HG02852 (cell line): ENCODE data around the gene IL1R2.

ENCODE experiments used
- ATAC-seq: cut with Tn5 transposase; IDR thresholded peaks from one replicate; pipeline ENCODE4 v1.9.1; 2021; ENCODE audit warnings: mild to moderate bottlenecking, moderate library complexity; ENCODE audit not compliant: unreplicated experiment

IL1R2 gene

DNA sequence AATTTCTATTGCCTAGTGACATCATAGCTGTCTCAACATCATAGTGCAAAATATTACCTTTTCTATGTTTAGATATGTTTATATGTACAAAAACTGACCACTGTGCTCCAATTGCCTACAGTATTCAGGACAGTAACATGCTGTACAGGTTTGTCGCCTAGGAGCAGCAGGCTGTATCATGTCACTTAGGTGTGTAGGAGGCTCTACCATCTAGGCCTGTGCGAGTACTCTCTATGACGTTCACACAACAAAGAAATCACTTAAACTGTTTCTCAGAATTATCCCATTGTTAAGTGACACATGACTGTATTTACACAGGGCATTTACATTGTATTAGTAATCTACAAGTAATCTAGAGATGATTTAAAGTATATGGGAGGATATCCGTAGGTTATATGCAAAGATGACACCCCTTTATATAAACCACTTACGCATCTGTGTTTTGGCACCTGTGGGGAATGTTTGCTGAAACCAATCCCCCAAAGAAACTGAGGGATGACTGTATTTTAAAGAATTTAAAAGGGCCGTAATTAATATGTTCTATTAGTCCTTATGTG lies 24.7 kb downstream of the IL1R2 start:
- no peak for ATAC-seq

DNA sequence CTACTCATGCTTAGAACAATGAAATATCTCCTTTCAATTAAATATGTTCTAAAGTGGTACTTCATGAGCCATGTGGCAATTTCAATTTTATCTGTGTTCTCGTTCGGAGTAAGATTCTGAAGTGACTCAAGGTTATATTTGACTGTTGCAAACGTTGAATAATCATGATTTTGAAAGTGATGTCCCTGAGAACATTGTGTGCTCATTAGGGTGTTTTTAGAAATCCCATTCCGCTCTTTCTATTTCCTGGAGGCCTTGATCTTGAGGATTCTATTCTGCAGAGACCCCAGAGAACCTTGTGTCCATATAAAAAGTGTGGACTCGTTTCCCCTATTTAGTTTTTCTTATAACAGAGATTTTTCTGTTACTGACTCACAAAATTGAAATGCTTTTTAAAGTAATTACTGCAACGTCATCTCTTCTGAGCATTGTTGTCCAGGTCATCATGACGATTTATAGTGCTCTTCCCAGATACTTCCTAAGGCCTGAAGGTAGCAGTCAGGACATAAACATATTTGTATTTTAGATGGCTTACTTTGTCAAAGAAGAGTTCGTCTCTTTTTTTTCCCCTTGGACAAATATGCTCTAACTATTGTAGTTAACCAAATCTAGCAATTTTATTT lies 27.2 kb downstream of the IL1R2 start:
- no peak for ATAC-seq

DNA sequence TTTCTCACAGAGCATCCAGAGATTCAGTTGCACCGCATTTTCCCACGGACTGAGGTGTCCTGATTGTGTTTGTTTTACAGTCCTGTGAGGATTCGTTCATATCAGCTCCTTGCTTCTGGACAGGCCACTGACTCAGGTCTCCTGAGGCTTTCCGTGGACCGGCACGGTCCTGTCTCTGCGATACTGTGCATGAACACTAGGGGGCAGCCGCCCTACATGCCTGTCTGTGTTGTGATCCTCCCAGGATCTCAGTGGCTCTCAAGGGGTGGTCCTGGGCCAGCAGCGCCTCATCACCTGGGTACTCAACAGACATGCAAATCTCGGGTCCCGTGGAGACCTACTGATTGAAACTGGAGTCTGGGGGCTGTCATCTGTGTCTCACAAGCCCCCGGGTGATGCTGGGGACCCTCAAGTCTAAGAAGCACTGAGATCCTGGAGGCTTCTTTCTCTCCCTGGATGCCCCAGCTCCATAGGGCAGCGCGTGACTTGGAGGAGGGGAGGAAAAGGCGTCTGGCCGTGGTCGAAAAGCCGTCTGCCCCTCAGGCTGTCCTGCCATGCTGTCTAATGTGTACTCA lies 28.9 kb downstream of the IL1R2 start:
- peak; percentile 74 for ATAC-seq

DNA sequence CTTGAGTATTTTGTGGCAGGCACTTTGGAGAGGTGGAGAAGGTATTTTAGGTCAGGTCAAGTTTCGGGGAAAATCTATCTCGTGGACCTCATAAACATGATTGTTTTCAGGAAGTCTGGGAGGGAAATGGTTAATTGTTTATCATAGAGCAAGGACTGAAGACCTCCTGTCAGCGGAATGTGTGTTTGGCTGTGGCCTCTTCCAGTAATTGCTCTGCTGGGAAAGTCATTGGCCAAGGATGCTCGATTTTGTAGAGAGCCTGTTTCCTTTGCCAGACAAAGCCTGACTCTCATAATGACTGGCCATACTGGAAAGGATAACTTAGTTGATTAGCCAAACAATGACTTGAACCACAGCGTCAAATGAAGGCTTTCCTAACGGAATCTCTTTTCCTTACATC lies 30.0 kb downstream of the IL1R2 start:
- no peak for ATAC-seq

DNA sequence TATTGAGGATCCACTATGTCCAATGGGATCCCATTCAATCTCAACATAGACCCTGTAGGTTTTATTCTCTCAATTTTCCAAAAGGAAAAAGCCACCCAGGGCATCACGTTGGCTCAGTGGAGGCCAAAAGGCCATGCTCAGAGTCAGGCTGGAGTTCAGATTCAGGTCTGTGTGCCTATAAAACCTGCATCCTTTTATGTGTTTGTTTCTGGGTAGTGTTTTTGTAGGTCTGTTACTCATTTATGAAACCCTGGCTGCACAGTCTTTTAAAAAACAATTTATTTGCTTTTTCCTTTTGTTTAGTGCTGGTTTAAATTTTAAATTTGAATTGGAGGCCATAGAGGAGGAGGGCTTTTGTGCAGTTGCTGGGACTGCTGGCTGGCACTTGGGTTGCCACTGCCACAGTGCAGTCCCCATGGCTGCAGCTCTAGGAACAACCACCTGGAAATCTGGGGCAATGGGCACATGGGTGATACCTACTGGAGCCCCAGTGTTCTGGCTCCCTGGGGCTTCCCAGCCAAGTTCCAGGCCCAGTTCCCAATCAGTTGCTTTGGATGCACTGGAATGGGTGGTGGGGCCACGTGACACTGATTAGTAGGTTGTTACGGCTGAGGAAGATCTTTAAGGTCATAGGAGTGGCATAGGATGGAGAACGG lies 31.3 kb downstream of the IL1R2 start:
- no peak for ATAC-seq

DNA sequence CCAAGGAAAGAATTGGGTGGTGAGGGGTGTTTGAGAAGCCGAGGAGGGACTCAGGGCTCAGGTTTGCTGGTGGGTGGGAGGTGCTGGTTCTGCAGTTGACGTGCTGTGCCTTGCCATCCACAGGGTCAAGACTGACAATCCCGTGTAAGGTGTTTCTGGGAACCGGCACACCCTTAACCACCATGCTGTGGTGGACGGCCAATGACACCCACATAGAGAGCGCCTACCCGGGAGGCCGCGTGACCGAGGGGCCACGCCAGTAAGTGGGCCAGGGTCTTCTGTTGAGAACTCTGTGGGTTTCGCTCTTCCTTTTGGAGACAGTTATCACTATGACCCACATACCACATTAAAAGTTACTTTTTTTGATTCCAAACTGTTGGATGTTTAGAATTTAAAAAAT lies 32.6 kb downstream of the IL1R2 start:
- no peak for ATAC-seq

DNA sequence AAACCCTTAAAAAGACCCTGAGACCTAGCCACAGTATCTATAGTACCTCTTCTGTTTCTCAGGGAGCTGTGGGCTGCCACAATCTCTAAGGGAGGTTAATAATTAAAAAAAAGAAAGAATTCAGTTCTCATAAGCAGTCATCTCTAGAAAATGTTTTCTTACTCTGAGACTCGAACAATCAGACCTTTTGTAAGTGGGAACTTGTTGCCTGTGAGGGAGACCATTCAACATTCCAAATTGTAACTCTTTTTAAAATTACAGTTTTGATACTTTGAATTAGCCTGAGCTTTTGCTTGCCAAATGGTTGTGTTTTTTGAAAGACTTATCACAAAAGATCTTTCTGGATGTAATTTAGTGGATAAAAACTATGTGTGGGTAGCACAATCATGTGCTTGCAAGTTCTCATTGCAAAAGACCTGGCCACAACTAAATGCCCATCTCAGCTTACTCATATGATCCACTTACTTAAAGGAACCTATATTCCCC lies 33.3 kb downstream of the IL1R2 start:
- no peak for ATAC-seq

DNA sequence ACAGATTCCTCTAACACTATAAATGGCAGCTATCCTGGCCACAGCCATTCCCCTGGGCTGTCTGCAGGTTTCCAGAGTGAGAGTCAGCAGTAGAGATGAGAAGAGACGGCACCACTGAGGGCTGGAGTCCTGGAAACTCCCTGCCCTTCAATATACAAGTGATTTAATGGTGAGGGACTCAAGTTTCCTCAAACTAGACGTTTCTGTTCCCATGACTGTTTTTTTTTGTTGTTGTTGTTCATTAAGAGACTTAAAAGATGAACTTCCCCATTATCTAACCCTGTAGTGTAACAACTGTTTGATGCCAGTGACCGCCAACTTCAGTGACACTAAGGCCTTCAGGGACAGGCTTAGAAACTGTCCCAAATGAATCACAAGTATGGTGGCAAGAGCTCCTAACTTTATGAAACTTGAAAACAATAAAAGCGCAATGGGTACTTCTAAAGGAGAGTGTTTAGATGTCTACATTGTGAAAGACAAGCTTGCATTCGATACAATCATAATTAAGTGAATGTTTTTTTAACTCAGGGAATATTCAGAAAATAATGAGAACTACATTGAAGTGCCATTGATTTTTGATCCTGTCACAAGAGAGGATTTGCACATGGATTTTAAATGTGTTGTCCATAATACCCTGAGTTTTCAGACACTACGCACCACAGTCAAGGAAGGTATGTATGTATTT lies 34.0 kb downstream of the IL1R2 start:
- ATAC-seq = peak; percentile 49

DNA sequence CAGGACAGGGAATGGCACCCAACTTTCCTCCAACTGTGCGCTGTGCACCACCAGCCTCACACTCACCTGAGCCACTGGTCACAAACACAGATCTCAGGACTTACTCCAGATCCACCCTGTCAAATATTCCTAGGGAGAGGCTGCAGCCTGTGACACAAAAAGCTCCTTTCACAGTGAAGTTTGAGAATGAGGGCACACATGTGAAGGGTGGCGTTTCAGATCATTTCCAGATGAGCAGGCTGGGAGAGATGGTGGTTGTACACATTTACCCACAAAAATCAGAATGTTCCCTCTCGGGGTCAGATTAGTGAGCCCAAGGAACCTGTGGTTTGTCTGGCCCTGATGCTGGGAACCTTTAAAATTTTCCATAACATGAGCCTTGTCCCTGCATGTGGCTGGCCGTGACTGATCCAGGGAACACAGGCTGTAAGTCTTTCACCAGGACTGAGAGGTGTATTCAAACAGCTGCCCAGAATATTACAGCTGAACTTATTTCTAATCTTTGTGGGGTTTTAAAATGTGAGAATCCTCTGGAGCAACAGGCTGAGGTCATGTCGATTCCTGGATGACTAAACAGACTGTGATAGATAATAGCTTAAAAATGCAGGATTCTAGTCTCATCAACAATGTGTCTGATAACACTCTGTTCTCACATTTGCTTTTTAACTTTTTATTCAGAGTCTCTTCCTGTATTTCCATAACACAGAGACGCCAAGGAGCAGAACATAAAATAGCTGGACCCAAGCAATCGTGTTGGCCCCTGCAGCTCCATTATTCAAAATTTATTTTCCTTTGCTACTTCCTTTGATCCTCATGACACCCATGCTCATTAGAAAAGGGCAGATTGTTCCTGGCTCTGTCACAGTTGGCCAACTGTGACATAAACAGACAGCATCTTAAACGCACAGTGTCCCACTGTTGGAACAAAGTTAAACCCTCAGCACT lies 35.5 kb downstream of the IL1R2 start:
- ATAC-seq = no peak

DNA sequence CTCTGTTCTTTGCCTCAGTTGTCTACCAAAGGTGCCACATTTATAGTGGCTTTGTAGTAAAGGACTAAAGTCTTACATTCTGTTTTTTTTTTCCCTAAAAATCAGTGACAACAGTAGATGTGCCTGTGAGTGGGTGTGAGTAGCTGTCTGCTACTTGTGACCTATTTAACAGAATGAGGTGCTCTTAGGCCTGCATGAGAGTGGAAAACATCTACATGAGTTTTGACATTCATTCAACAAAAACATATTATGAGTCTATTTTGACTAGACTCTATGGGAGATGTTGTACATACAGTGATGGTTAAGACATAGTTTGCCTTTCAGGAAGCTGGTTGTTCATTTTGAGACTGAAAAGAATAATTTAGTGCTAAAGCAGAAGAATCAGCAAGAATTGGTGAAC lies 36.7 kb downstream of the IL1R2 start:
- ATAC-seq = no peak

DNA sequence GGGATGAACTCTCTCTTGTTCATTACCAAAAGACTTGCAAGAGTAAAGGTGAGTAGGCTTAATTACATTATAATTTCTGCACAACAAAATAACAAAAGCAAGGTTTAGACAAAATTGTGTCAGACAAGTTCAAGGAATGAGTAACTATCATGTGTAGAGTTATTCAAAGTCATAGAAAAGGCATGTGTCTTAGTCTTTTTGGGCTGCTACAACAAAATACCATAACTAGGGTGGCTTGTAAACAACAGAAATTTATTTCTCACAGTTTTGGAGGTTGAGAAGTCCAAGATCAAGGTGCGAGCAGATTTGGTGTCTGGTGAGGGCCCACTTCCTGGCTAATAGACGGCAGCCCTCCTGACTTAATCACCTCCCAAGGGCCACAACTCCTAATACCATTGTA lies 37.6 kb downstream of the IL1R2 start:
- ATAC-seq = no peak

DNA sequence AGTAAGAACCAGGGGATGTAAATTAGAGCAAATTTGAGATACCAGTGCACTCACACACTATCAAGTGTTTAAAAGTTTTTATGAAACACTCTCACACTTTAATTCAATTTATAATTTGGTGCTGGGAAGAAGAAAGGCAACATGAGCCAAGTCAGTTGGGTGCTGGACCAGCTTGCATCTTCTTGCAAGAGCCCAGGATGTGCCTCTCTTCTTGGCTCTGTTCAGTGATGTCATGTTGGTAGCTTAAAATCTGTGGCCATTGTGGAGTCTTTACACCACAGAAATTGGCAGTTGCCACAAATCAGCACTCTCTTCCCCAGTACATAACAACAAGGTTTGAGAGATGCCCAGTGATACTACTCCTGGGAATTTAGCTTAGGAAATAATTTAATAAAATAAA lies 38.2 kb downstream of the IL1R2 start:
- no peak for ATAC-seq

DNA sequence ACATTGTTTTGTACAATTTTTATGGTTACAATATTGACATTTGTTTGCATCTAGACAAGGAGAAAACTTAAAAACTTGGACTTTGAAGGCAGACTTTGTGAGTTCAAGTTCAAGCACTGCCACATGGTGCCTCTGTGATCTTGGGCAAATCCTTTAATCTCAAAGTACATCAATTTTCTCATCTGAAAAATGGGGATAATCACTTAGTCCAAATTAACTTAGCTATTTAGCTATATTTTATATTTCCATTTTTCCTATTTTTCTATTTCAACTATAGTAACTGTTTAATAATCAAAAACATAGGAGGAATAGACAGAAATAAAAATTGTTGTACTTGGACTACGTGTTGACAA lies 38.7 kb downstream of the IL1R2 start:
- no peak for ATAC-seq

DNA sequence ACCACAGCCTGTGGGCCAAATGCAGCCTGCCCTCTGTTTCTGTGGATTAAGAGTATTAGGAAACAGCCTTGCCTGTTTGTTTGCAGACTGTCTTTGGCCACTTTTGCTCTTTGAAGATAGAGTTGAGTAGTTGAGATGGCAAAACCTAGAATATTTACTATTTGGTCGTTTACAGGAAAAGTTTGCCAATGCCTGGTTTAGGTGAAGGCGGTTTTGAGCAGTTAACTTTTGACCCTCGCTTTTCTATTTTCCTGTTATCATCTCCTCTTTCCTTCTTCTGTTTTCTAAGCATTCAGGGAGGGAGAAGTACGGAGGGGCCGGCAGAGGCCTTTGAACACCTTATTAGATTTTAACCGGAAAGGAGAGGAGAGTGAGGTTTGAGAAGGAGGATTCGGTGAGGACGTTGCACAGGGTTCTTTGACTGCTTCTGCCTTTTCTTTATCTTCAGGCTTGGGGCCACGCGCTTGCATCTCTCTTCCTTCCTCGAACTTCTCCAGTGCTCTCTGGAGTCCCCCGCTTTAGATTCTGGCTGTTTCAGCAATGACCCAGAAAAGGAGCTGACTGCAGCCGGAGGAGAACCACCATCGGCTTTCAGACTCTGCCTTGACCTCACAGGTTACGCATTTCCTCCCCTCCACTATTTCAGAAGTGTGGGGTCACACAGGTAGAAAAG lies 39.2 kb downstream of the IL1R2 start:
- ATAC-seq = no peak

DNA sequence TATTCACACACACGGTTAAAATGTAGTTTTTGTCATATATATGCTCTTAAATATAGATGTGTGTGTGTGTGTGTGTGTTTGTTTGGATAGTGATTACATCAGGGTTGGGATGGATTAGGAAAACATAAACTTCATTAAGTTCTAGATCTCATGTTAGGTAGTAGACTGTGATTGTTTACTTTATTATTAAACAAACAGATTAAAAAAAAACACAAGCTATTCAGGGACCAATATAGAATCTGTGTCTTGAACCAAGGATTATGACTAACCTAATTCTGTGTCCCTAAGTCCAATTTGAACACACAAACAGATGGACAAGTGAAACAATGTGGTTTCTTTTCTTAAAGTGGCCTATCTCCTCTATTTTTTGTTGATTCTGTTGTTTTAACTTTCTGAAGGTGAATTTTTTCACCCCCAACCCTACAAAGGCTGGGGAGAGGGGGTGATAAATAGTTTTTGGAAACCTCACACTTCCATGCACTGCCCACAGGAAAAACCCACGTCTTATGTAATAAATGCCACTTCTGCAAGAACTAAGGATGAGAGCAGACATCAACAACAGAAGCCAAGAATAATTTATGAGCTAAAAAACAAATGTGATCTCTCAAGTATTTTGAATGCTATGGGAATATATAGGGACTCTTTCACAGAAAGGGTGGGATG lies 40.7 kb downstream of the IL1R2 start:
- no peak for ATAC-seq

DNA sequence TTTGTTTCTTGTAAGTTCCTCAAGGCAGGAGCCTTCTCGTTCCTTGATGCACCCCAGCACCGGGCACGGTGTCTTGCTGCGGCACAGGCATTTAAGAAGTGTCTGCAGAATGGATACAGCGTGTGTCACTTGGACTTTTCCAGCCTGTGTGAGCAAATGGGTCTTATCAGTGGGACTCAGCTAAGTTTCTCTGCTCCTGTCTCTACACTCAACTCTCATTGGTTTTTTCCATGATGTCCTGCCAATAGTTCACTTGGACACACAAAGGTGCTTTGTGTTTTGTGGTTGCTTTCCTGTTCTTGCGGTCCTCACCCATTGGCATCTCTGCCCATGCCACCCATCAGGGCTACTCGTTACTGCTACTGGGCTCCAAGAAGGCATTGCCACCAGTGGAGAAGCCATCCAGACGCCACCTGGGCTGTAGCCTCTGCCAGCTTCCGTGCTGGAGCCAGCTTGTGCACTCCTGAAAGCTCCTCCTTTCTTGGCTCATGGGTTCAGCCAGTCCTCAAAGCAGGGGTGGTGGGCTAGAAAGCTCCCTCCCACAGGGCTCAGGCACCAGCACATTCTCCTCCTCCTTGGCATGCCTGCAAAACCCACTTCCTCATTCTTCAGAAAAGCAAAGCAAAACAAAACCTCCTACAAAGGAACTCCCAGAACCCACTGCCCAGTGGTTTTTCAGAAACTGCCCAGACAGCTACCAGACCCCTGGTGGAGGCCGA lies 41.4 kb downstream of the IL1R2 start:
- no peak for ATAC-seq

DNA sequence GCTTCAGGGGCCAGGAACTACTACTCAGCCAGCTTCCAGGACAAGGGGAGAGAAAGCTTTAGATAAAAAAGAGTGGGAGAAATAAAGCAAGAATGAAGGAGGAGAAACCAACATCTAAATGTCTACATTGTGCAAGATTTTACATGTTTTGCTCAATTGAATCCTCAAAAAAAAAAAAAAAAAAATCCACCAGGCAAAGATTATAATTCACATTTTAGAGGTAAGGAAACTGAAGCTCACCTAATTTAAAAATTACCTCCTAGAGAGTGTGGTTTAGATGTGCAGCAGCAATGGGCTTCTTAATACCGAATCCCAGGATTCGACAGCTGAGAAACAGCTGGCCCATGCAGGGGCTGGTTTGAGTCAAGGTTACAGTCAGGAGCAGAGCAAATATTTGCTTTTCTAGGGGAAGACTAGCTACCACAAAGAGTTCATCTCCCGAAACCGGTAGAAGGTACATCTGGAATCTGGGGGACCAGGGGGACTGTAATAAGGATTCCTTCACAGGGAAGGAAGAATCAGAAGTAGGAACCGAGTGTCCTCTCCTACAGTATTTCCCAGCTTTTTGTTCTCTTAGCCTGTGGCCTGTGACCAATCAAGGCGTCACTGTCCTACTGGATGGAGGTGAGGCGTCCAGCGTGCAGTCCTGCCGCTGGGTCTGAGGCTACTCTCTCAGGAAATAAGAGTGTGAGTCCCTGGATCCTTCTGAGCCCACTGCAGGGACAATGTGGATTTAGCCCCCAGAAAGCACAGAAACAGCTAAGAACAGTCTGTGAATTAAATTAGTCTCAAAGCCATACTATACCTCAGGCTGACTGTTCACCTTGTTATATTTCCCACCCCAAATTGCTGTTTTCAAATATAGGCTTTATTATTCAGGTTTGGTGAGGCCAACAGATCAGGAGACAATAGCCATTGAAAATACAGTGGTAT lies 42.3 kb downstream of the IL1R2 start:
- ATAC-seq = no peak
